ENCODE measurements around the gene RP9. TPM values are rescaled to one million over a fixed set of nuclear protein-coding genes. Genes with fewer than 3 reads are reported as not detected.

The RP9 gene
- total and polyA plus RNA-seq, 9 of the 15 experiments (the other 6 are each of a cell fraction or from before 2014, with no cell fraction given) = 10.7 to 44.8 (median 33.4) TPM

GRCh38 chr7:33128990-33129805 lies 20.0 kb upstream of the RP9 start, which contains the start of gene BBS9 (continued):
- TF ChIP-seq ILK (tag; IDR thresholded peaks at IDR 0.05; ENCODE audit: borderline replicate concordance, low read depth) = no peak
- TF ChIP-seq FOXJ2 (tag; IDR thresholded peaks at IDR 0.05) = peak; percentile 76
- TF ChIP-seq, protein P1, sequence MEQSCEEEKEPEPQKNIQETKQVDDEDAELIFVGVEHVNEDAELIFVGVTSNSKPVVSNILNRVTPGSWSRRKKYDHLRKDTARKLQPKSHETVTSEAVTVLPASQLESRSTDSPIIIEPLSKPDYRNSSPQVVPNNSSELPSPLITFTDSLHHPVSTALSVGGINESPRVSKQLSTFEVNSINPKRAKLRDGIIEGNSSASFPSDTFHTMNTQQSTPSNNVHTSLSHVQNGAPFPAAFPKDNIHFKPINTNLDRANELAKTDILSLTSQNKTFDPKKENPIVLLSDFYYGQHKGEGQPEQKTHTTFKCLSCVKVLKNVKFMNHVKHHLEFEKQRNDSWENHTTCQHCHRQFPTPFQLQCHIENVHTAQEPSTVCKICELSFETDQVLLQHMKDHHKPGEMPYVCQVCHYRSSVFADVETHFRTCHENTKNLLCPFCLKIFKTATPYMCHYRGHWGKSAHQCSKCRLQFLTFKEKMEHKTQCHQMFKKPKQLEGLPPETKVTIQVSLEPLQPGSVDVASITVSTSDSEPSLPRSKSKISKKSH (CRISPR knock-in tag; IDR thresholded peaks at IDR 0.05) = no peak
- no peak for TF ChIP-seq SMARCA5 (IDR thresholded peaks at IDR 0.05)
- TF ChIP-seq GABPB1 (CRISPR knock-in tag; IDR thresholded peaks at IDR 0.05) = no peak
- TF ChIP-seq XRCC3 (IDR thresholded peaks at IDR 0.05) = no peak
- no peak for TF ChIP-seq ARHGAP35 (IDR thresholded peaks at IDR 0.05; ENCODE audit: partially characterized antibody)
- no peak for TF ChIP-seq FOXJ3 (CRISPR knock-in tag; IDR thresholded peaks at IDR 0.05)
- no peak for TF ChIP-seq ZNF174 (CRISPR knock-in tag; IDR thresholded peaks at IDR 0.05)
- TF ChIP-seq CCAR2 (IDR thresholded peaks at IDR 0.05; ENCODE audit: low read depth, low read length) = no peak
- TF ChIP-seq, protein P2, sequence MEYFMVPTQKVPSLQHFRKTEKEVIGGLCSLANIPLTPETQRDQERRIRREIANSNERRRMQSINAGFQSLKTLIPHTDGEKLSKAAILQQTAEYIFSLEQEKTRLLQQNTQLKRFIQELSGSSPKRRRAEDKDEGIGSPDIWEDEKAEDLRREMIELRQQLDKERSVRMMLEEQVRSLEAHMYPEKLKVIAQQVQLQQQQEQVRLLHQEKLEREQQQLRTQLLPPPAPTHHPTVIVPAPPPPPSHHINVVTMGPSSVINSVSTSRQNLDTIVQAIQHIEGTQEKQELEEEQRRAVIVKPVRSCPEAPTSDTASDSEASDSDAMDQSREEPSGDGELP (CRISPR knock-in tag; IDR thresholded peaks at IDR 0.05; ENCODE audit: borderline replicate concordance) = peak; percentile 58; the same call in 1 of the 2 replicates
- TF ChIP-seq HINFP (tag; conservative IDR thresholded peaks at IDR 0.05; ENCODE audit: low read depth) = no peak
- TF ChIP-seq MTA1 (IDR thresholded peaks at IDR 0.05; ENCODE audit: borderline replicate concordance) = no peak
- no peak for TF ChIP-seq CBX1 (IDR thresholded peaks at IDR 0.05; ENCODE audit: low read depth)
- peak; percentile 81 for TF ChIP-seq USF1 (CRISPR knock-in tag; IDR thresholded peaks at IDR 0.05)
- peak; percentile 53 for TF ChIP-seq L3MBTL2 (IDR thresholded peaks at IDR 0.05)
- TF ChIP-seq CEBPB (tag; IDR thresholded peaks at IDR 0.05) = no peak
- TF ChIP-seq, protein P3, sequence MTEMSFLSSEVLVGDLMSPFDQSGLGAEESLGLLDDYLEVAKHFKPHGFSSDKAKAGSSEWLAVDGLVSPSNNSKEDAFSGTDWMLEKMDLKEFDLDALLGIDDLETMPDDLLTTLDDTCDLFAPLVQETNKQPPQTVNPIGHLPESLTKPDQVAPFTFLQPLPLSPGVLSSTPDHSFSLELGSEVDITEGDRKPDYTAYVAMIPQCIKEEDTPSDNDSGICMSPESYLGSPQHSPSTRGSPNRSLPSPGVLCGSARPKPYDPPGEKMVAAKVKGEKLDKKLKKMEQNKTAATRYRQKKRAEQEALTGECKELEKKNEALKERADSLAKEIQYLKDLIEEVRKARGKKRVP (CRISPR knock-in tag; IDR thresholded peaks at IDR 0.05) = no peak
- TF ChIP-seq PTBP1 (IDR thresholded peaks at IDR 0.05; ENCODE audit: low read depth, low read length) = no peak
- TF ChIP-seq ASH1L (IDR thresholded peaks at IDR 0.05; ENCODE audit: borderline replicate concordance, low read depth, partially characterized antibody) = no peak
- no peak; the same call in 1 of the 2 replicates for TF ChIP-seq ATF3 (IDR thresholded peaks at IDR 0.05)
- no peak for TF ChIP-seq ATF3 (CRISPR knock-in tag; conservative IDR thresholded peaks at IDR 0.05)
